AG04449 (cell line): ENCODE results near the gene GLT6D1.
"Not testable (repeated sequence)": the region's sequence is repeated elsewhere in the genome, so short reads cannot be mapped to it uniquely, and the experiment has no call there.

Experiments
- CTCF ChIA-PET: fragments of 350-600 bp; formaldehyde crosslinking; extraction: SDS; loops from one replicate; lab custom pipeline; 2021; ENCODE audit warnings: antibody characterized with exemption; lab: Yijun Ruan, JAX
- POLR2A ChIA-PET: fragments of 400-600, 350-600 bp; formaldehyde crosslinking; extraction: SDS; loops from one replicate; lab custom pipeline; 2020; ENCODE audit warnings: antibody characterized with exemption, inconsistent platforms; lab: Yijun Ruan, JAX
- DNase-seq: peaks from one replicate; pipeline ENCODE4 v3.0.0-alpha.2; 2010; ENCODE audit warnings: low read depth, low spot score
- H3K4me3 ChIP-seq: 2 replicates; pipeline ENCODE4 v1.5.1; 2011; ENCODE audit warnings: low read depth, mild to moderate bottlenecking, control low read depth, low read length
- CTCF ChIP-seq: IDR thresholded peaks from one replicate; pipeline ENCODE4 v1.5.1; 2011; ENCODE audit warnings: mild to moderate bottlenecking, moderate library complexity, low read length, control low read depth, inconsistent platforms; ENCODE audit not compliant: insufficient read depth; ENCODE audit errors: missing control alignments

GLT6D1 gene

GRCh38 chr9:135649508-135649907 is 10.2 kb upstream of the GLT6D1 start:
- POLR2A ChIA-PET = no interaction called here
- TF ChIP-seq CTCF = no peak
- CTCF ChIA-PET = no interaction called here
- no peak for DNase-seq
- H3K4me3 ChIP-seq = no peak overlapping the region

GRCh38 chr9:135648494-135649410 is 9.4 kb upstream of the GLT6D1 start:
- ChIA-PET POLR2A (no interaction called here), CTCF (no interaction called here)
- TF ChIP-seq CTCF = no peak
- DNase-seq = no peak
- no peak overlapping the region for H3K4me3 ChIP-seq

GRCh38 chr9:135647884-135648283 is 8.5 kb upstream of the GLT6D1 start:
- CTCF ChIA-PET = no interaction called here

GRCh38 chr9:135644631-135645218 is 5.4 kb upstream of the GLT6D1 start:
- DNase-seq = no peak
- POLR2A ChIA-PET = no interaction called here
- TF ChIP-seq CTCF = no peak
- H3K4me3 ChIP-seq = no peak overlapping the region
- CTCF ChIA-PET = no interaction called here

More at GRCh38 chr9:135647884-135648283, 8.5 kb upstream of the GLT6D1 start:
- no peak for DNase-seq
- POLR2A ChIA-PET = no interaction called here
- TF ChIP-seq CTCF = no peak
- no peak overlapping the region for H3K4me3 ChIP-seq

- no peak overlapping the region for H3K4me3 ChIP-seq
- DNase-seq = no peak
- ChIA-PET POLR2A (no interaction called here), CTCF (no interaction called here)
- no peak for TF ChIP-seq CTCF
Measured at GRCh38 chr9:135641745-135642144, 2.4 kb upstream of the GLT6D1 start.

GRCh38 chr9:135641047-135641446 is 1.7 kb upstream of the GLT6D1 start:
- DNase-seq = no peak
- no peak overlapping the region for H3K4me3 ChIP-seq
- no peak for TF ChIP-seq CTCF
- ChIA-PET POLR2A (no interaction called here), CTCF (no interaction called here)

- POLR2A ChIA-PET, H3K4me3 ChIP-seq, CTCF ChIA-PET, DNase-seq: not testable (repeated sequence)
Measured at GRCh38 chr9:135636930-135637530, 2.3 kb downstream of the GLT6D1 start.
